ENCODE measurements around the gene DMD. TPM values are rescaled to one million over a fixed set of nuclear protein-coding genes. Genes with fewer than 3 reads are reported as not detected.

The DMD gene
- total RNA-seq, 1 donor from 2014 or later: 22.9 TPM

- intact Hi-C loops (cut with micrococcal nuclease): no loop called here
- no peak for TF ChIP-seq CTCF (IDR thresholded peaks at IDR 0.05)
- DNase-seq (no peak), ATAC-seq (ENCODE audit: low read depth) (no peak)
- Mint-ChIP-seq H3K27ac (no peak overlapping the region), H3K36me3 (ENCODE audit: low read depth) (no peaks in the 10 kb centered on the region), H3K27me3 (no peaks in the 10 kb centered on the region), H3K4me1 (no peaks in the 10 kb centered on the region), H3K9me3 (no peaks in the 10 kb centered on the region), H3K4me3 (no peak overlapping the region)
- ChIA-PET POLR2A (no interaction called here), CTCF (no interaction called here)
Observed at GRCh38 chrX:32847921-32848320, 363.4 kb downstream of the DMD start.

GRCh38 chrX:32842053-32842452 lies 369.3 kb downstream of the DMD start:
- H3K9me3 Mint-ChIP-seq: peaks cover 2% of the 10 kb centered on the region
- H3K4me3 Mint-ChIP-seq: no peak overlapping the region
- no peaks in the 10 kb centered on the region for H3K27me3 Mint-ChIP-seq
- no peaks in the 10 kb centered on the region for H3K36me3 Mint-ChIP-seq (ENCODE audit: low read depth)
- H3K27ac Mint-ChIP-seq: no peak overlapping the region
- intact Hi-C loops (cut with micrococcal nuclease): no loop called here
- no peak for DNase-seq
- POLR2A ChIA-PET: no interaction called here
- CTCF ChIA-PET: no interaction called here
- TF ChIP-seq CTCF (IDR thresholded peaks at IDR 0.05): no peak
- ATAC-seq (ENCODE audit: low read depth): no peak
- H3K4me1 Mint-ChIP-seq: no peaks in the 10 kb centered on the region

GRCh38 chrX:32839781-32840180 lies 371.6 kb downstream of the DMD start:
- ATAC-seq (ENCODE audit: low read depth) (no peak), DNase-seq (no peak)
- intact Hi-C loops (cut with micrococcal nuclease): no loop called here
- POLR2A ChIA-PET: no interaction called here
- no peak overlapping the region for H3K27ac Mint-ChIP-seq
- no peak overlapping the region for H3K4me3 Mint-ChIP-seq
- no peaks in the 10 kb centered on the region for H3K27me3 Mint-ChIP-seq
- peaks cover 2% of the 10 kb centered on the region for H3K9me3 Mint-ChIP-seq
- CTCF ChIA-PET: no interaction called here
- H3K4me1 Mint-ChIP-seq: no peaks in the 10 kb centered on the region
- H3K36me3 Mint-ChIP-seq (ENCODE audit: low read depth): no peaks in the 10 kb centered on the region
- TF ChIP-seq CTCF (IDR thresholded peaks at IDR 0.05): no peak

GRCh38 chrX:32825009-32825408 lies 386.3 kb downstream of the DMD start:
- ChIA-PET POLR2A (no interaction called here), CTCF (no interaction called here)
- no peaks in the 10 kb centered on the region for H3K9me3 Mint-ChIP-seq
- no peaks in the 10 kb centered on the region for H3K27me3 Mint-ChIP-seq
- DNase-seq: no peak
- H3K36me3 Mint-ChIP-seq (ENCODE audit: low read depth): no peaks in the 10 kb centered on the region
- TF ChIP-seq CTCF (IDR thresholded peaks at IDR 0.05): no peak
- H3K27ac Mint-ChIP-seq: no peak overlapping the region
- no peak overlapping the region for H3K4me3 Mint-ChIP-seq
- intact Hi-C loops (cut with micrococcal nuclease): no loop called here
- no peaks in the 10 kb centered on the region for H3K4me1 Mint-ChIP-seq
- ATAC-seq (ENCODE audit: low read depth): no peak

GRCh38 chrX:32804034-32804433 lies 407.3 kb downstream of the DMD start:
- no peak for TF ChIP-seq CTCF (IDR thresholded peaks at IDR 0.05)
- ChIA-PET CTCF (no interaction called here), POLR2A (no interaction called here)
- peaks cover 2% of the 10 kb centered on the region for H3K9me3 Mint-ChIP-seq
- no peaks in the 10 kb centered on the region for H3K4me1 Mint-ChIP-seq
- H3K36me3 Mint-ChIP-seq (ENCODE audit: low read depth): no peaks in the 10 kb centered on the region
- intact Hi-C loops (cut with micrococcal nuclease): no loop called here
- H3K27ac Mint-ChIP-seq: no peak overlapping the region
- no peak overlapping the region for H3K4me3 Mint-ChIP-seq
- ATAC-seq (ENCODE audit: low read depth) (no peak), DNase-seq (no peak)
- no peaks in the 10 kb centered on the region for H3K27me3 Mint-ChIP-seq
